ENCODE results near the gene ACER3.

DNA sequence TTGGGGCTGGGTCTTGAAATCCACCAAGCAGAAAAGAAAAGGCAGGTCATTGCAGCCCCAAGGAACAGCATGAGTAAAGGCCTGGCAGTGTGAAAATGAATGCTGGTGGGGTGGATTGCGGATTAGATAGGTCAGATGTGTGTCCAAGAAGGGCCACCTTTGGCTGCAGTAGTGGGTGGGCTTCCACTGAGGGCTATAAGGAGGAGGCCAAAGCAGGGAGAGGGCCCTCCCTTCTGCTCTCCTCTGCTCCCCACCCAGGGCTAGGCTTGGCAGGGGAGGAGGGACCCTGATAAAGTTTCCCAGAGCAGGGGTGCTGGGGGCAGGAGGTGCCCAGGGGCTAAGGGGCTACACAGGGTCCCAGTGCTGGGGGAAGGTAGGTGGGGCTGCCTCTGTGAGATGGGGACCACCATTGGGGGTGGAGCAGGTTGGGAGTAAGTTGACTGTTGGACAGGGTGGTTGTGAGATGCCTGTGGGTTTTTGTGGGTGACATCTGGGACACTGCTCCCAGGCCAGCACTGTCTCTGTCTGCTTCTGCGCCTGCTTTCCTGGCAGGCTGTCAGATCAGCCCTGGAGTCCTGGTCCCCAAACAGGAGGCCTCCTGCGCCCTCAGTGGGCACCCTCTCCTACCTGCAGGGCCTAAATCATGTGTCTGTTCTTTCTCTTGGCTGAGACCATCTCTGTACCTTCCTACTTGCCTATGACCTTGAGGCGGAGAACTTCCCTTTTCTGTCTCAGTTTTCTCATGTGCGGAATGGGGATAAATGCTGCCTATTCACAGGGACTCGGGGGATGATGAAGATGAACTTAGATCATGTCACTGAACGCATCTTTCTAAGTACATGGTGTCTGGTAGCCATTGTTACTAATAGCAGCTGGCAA, 208.0 kb downstream of the ACER3 start:
- TF ChIP-seq, protein P1, sequence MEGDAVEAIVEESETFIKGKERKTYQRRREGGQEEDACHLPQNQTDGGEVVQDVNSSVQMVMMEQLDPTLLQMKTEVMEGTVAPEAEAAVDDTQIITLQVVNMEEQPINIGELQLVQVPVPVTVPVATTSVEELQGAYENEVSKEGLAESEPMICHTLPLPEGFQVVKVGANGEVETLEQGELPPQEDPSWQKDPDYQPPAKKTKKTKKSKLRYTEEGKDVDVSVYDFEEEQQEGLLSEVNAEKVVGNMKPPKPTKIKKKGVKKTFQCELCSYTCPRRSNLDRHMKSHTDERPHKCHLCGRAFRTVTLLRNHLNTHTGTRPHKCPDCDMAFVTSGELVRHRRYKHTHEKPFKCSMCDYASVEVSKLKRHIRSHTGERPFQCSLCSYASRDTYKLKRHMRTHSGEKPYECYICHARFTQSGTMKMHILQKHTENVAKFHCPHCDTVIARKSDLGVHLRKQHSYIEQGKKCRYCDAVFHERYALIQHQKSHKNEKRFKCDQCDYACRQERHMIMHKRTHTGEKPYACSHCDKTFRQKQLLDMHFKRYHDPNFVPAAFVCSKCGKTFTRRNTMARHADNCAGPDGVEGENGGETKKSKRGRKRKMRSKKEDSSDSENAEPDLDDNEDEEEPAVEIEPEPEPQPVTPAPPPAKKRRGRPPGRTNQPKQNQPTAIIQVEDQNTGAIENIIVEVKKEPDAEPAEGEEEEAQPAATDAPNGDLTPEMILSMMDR (IDR thresholded peaks at IDR 0.05), result no peak
- TF ChIP-seq EP300 (IDR thresholded peaks at IDR 0.05) (no peak), POLR2A (IDR thresholded peaks at IDR 0.05) (no peak)

All from gastroesophageal sphincter (tissue), 3 donors.